DOHH2 (cell line): ENCODE measurements around the gene NEK11.

ENCODE experiments used
- EZH2phosphoT487 ChIP-seq: fragments of 200-600 bp; sonication (generic); IDR thresholded peaks from 2 replicates; pipeline ENCODE4 v1.6.1; 2017; ENCODE audit warnings: borderline replicate concordance, mild to moderate bottlenecking, antibody characterized with exemption, low read length, moderate library complexity, mixed read lengths
- TF ChIP-seq, protein P1 (sequence below): fragments of 200-600 bp; sonication (generic); IDR thresholded peaks from one replicate; pipeline ENCODE4 v1.5.1; 2014; ENCODE audit warnings: antibody characterized with exemption, mild to moderate bottlenecking, low read depth, low read length; ENCODE audit not compliant: poor library complexity, severe bottlenecking

DNA sequence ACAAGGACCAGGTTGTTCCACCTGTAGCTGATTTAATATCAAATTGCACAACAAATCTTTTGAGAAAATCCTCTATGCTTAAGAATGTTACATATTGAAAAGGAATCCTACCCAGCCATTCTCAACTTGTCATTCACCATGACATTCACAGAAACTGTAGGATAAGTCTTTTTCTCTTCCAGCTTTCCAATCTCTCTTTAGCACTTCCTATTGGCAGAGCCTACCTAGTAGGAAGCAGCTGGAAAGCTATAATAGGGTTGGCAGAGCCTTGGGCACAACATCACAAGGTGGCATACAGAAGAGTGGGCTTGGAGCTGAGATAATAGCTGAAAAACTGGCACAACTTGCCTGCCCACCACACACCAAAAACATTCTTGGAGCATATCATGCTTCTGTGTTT lies 287.6 kb downstream of the NEK11 start:
- TF ChIP-seq, protein P1, sequence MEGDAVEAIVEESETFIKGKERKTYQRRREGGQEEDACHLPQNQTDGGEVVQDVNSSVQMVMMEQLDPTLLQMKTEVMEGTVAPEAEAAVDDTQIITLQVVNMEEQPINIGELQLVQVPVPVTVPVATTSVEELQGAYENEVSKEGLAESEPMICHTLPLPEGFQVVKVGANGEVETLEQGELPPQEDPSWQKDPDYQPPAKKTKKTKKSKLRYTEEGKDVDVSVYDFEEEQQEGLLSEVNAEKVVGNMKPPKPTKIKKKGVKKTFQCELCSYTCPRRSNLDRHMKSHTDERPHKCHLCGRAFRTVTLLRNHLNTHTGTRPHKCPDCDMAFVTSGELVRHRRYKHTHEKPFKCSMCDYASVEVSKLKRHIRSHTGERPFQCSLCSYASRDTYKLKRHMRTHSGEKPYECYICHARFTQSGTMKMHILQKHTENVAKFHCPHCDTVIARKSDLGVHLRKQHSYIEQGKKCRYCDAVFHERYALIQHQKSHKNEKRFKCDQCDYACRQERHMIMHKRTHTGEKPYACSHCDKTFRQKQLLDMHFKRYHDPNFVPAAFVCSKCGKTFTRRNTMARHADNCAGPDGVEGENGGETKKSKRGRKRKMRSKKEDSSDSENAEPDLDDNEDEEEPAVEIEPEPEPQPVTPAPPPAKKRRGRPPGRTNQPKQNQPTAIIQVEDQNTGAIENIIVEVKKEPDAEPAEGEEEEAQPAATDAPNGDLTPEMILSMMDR, result no peak
- TF ChIP-seq EZH2phosphoT487, result no peak
